Activated T-helper 17 cell treated with anti-CD3 and anti-CD28 coated beads, Interleukin-2, amount 50 U/mL, for 72 hours (primary cell): ENCODE measurements around the gene FADD. TPM values are rescaled to one million over a fixed set of nuclear protein-coding genes. Genes with fewer than 3 reads are reported as not detected.

ENCODE experiments used
- ATAC-seq: fragments of 150-1000 bp; cut with Tn5 transposase; replicated peaks from 2 replicates; pipeline ENCODE4 v1.10.0; 2021; ENCODE audit warnings: mild to moderate bottlenecking, moderate library complexity
- H3K27ac Mint-ChIP-seq: one replicate; pipeline ENCODE4 v1.8.0; 2022; ENCODE audit warnings: mixed read lengths
- H3K27me3 Mint-ChIP-seq: one replicate; pipeline ENCODE4 v1.8.0; 2022; ENCODE audit warnings: mixed read lengths
- H3K36me3 Mint-ChIP-seq: one replicate; pipeline ENCODE4 v1.8.0; 2022; ENCODE audit warnings: low read depth, mild to moderate bottlenecking, mixed read lengths
- H3K4me1 Mint-ChIP-seq: one replicate; pipeline ENCODE4 v1.8.0; 2022; ENCODE audit warnings: mixed read lengths
- H3K4me3 Mint-ChIP-seq: one replicate; pipeline ENCODE4 v1.8.0; 2022; ENCODE audit warnings: mild to moderate bottlenecking, mixed read lengths
- H3K9me3 Mint-ChIP-seq: one replicate; pipeline ENCODE4 v1.8.0; 2022; ENCODE audit warnings: mixed read lengths
- total RNA-seq, 2 donors: library from RNA; stranded (reverse); gene quantifications; one replicate each; pipeline ENCODE4 v1.2.3, GENCODE V29; 2022

Gene FADD
- total RNA-seq, 2 donors from 2014 or later: 25.5 to 37.1 TPM

DNA sequence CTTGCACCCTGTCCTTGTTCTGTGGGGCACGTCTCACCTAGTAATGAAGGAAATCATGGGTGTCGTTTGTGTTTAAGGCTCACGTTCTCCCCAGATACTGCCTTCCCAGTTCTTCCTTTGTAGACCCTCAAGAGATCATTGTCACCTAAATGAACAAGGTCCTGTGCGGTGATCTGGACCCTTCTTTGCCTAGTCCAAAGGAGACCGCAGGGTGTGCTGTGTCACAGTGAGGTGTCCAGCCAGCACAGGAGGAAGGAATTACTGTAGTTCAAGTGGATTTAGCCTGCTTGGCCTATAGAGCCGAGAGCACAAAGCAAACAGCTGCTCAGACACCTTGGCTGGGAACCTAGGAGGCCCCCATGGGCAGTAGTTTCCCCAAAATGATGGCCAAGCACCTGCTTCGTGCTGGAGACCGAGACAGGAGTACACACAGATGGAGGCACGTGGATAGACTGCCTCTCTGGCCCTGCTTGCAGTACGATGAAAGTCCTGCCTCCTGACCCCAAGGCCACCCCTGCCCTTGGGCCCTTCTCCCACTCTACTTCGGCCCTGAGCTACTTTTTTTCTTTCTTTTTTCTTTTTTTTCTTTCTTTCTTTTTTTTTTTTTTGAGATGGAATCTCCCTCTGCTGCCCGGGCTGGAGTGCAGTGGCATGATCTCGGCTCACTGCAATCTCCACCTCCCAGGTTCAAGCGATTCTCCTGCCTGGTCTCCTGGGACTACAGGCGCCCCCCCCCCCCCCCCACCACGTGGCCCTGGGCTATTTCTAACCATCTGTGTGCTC lies 48.0 kb downstream of the FADD start:
- peaks cover 7% of the 10 kb centered on the region for H3K27me3 Mint-ChIP-seq
- ATAC-seq: no peak
- H3K9me3 Mint-ChIP-seq: no peaks in the 10 kb centered on the region
- no peak overlapping the region for H3K27ac Mint-ChIP-seq
- peaks cover 9% of the 10 kb centered on the region for H3K4me1 Mint-ChIP-seq
- no peaks in the 10 kb centered on the region for H3K36me3 Mint-ChIP-seq
- no peak overlapping the region for H3K4me3 Mint-ChIP-seq

- Mint-ChIP-seq H3K9me3 (no peaks in the 10 kb centered on the region), H3K27ac (no peak overlapping the region), H3K4me1 (peaks cover 9% of the 10 kb centered on the region), H3K27me3 (peaks cover 7% of the 10 kb centered on the region), H3K36me3 (no peaks in the 10 kb centered on the region), H3K4me3 (no peak overlapping the region)
- no peak for ATAC-seq
Measured at GRCh38 chr11:70251659-70252321, 48.7 kb downstream of the FADD start.

DNA sequence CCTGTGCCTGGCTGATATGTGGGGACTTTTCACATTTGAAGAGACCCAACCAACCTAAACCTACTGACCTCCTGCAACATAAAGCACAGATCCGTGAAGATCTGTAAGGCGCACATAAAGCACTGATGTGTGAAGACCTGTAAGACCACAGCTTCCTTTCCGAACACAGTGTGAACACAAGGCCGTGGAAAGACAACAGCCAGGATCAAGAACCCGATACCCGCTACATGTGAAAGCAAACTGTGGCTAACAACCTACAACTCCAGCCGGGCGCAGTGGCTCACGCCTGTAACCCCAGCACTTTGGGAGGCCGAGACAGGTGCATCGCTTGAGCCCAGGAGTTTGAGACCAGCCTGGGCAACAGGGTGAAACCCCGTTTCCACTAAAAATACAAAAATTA lies 49.7 kb downstream of the FADD start:
- ATAC-seq: no peak
- H3K27me3 Mint-ChIP-seq: peaks cover 7% of the 10 kb centered on the region
- H3K4me1 Mint-ChIP-seq: no peaks in the 10 kb centered on the region
- no peak overlapping the region for H3K27ac Mint-ChIP-seq
- H3K36me3 Mint-ChIP-seq: no peaks in the 10 kb centered on the region
- H3K4me3 Mint-ChIP-seq: no peak overlapping the region
- no peaks in the 10 kb centered on the region for H3K9me3 Mint-ChIP-seq

DNA sequence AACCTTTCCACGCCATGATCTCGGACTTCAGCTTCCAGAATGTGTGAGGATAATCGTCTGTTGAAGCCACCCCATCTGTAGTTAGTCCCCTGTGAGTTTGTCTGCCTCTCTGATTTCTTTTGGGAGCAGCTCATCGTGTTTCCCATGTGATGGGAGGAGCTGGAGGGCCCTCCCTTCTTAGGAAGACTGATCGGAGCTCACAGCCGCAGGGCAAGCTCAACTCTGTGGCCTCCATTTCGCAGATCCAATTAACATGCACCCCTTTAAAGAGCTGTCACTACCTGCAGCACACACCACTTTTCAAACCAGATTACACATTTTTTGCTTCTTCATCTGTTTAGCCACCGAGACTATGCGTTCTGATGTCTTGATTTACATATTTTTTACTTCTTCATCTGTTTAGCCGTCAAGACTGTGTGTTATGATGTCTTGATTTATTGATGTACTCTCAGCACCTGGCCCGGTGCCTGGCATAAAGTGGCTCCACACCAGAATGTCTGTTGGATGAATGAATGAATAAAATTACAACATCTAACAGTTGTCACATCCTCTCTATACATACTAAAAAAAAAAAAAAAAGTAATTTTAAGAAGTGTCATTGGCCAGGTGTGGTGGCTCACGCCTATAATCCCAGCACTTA lies 52.5 kb downstream of the FADD start:
- H3K27ac Mint-ChIP-seq: no peak overlapping the region
- no peaks in the 10 kb centered on the region for H3K9me3 Mint-ChIP-seq
- no peak for ATAC-seq
- H3K4me1 Mint-ChIP-seq: no peaks in the 10 kb centered on the region
- H3K27me3 Mint-ChIP-seq: peaks cover 7% of the 10 kb centered on the region
- H3K4me3 Mint-ChIP-seq: no peak overlapping the region
- no peaks in the 10 kb centered on the region for H3K36me3 Mint-ChIP-seq

Other genes with a start within 250 kb of the FADD start
- under 1 TPM; 0.09 to 0.11 TPM for gene ANO1, start 125.0 kb upstream of the FADD start, total RNA-seq
- gene PPFIA1, start 67.4 kb downstream of the FADD start, total RNA-seq: 10 to 100 TPM; 34.0 to 44.5 TPM
- gene CTTN, start 195.2 kb downstream of the FADD start, total RNA-seq: 10 to 100 TPM in 1 of 2 donors, 1 to 10 TPM in 1; 8.7 to 36.1 TPM